Activated T-helper 9 cell treated with anti-CD3 and anti-CD28 coated beads, Interleukin-2, amount 50 U/mL, for 16 hours (primary cell): ENCODE measurements around the gene LILRB2.
"Not testable (repeated sequence)": the region's sequence is repeated elsewhere in the genome, so short reads cannot be mapped to it uniquely, and the experiment has no call there.

ENCODE experiments used
- DNase-seq: peaks from one replicate; pipeline ENCODE4 v3.0.0-alpha.2; 2020; ENCODE audit warnings: low read depth

Gene LILRB2

GRCh38 chr19:54240372-54241336, 40.3 kb downstream of the LILRB2 start:
- not testable (repeated sequence) for DNase-seq

GRCh38 chr19:54239491-54240371, 41.2 kb downstream of the LILRB2 start:
- not testable (repeated sequence) for DNase-seq

- DNase-seq: no peak
Observed at GRCh38 chr19:54233941-54234340, 47.0 kb downstream of the LILRB2 start.

GRCh38 chr19:54231077-54231931, 49.6 kb downstream of the LILRB2 start:
- DNase-seq: peak; percentile 73

- no peak for DNase-seq
Observed at GRCh38 chr19:54230031-54230430, 50.9 kb downstream of the LILRB2 start.

- DNase-seq: no peak
Observed at GRCh38 chr19:54229146-54229545, 51.8 kb downstream of the LILRB2 start.

GRCh38 chr19:54224619-54225018, 56.3 kb downstream of the LILRB2 start:
- not testable (repeated sequence) for DNase-seq

GRCh38 chr19:54223937-54224281, 57.0 kb downstream of the LILRB2 start:
- DNase-seq: not testable (repeated sequence)
